HL-60/S4 treated with retinoic acid at 250 ng/mL for 4 days and 3 days (cell line): ENCODE measurements around the gene FUOM.

Source experiments
- in situ Hi-C: fragments of 300-500 bp; cut with MboI; formaldehyde crosslinking; loops from 2 replicates; pipeline ENCODE4 v1.7.0; 2022; ENCODE audit warnings: low sequenced_read_pairs

The FUOM gene

DNA sequence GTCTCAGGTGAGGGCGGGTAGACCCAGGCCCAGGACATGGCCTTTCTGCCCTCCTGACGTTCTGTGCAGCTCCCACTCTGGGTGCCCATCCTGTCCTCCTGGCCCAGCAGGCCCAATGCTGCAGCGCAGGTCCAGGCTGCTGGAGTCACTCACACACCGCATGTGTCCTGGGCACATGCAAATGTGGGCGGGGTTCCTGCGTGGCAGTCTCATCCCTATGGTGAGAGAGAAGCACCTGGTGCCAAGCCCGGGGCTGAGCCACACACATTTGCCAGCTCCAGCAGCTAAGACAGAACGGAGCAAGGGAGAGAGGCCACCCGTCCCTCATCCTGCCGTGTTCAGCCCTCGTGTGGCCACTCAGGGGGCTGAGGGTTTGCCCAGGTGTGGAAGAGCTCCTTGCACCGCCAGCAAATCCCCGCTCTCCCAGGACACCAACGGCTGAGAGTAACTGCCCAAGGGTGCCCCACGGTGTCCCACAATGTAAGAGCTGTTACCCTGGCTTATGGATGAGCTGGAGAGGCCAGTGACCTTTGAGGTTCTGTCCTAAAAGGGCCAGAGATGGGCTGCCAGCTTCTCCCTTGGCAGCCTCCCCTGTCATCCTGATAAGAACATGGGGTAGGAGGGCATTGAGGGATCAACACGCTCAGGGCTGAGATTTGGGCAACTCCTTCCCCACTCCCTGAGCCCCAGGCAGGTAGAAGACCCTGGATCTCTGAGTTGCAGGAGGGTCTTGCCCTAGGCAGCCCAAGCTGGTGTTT is 4.4 kb downstream of the FUOM start:
- in situ Hi-C loops = no loop called here

DNA sequence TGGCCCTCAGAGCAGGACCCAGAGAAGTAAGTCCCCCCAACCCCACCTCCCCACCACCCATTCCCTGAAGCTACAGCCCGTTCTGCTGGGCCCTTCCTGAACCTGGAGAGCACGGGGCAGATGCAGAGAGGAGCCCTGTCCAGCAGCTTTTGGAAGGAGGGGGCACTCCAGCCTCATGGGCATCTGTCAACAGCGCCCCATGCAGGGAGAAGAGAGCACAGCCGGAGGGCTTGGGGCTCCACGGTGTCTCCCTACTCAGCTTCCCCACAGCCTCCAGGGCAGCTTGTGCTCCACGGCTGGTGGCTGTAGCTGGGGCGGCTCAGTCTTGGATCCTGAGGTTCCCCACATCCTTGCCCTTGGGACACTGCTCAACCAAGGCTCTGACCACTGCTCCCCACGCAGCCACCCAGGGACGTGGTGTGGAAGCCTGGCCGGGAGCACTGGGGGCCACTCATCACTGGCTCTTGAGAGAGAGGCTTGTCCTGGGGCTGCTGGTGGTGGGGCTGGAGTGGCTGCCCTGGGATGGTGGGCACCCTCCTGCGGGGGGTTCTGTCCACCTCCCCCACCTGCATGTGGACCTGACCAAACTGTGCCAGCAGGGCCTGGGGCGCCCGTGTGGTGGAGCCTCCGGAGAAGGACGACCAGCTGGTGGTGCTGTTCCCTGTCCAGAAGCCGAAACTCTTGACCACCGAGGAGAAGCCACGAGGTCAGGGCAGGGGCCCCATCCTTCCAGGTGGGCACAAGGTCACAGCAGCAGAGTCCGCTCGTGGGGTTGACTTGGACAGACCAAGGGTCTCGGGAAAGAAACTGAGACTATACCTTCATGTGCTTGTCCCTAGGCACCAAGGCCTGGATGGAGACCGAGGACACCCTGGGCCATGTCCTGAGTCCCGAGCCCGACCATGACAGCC is 6.2 kb downstream of the FUOM start:
- in situ Hi-C loops = no loop called here

DNA sequence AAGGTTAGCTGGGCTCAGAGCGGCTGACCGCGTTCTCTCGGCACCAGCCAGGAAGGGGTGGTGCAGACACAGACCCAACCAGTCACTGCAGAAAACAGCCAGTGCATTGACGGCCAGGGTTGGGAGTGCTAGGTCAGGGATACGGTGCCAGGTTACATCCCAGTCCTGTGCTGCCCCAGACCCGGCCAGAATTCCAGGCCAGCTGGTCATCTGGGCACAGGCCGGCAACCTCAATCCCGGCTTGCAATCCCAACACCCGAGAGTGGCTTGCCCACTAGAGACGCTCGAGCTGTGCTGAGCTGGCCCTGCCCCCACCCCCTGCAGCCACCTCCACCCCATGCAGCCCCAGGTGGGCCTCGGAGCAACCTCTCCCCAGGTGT is 6.9 kb downstream of the FUOM start:
- in situ Hi-C loops = no loop called here

DNA sequence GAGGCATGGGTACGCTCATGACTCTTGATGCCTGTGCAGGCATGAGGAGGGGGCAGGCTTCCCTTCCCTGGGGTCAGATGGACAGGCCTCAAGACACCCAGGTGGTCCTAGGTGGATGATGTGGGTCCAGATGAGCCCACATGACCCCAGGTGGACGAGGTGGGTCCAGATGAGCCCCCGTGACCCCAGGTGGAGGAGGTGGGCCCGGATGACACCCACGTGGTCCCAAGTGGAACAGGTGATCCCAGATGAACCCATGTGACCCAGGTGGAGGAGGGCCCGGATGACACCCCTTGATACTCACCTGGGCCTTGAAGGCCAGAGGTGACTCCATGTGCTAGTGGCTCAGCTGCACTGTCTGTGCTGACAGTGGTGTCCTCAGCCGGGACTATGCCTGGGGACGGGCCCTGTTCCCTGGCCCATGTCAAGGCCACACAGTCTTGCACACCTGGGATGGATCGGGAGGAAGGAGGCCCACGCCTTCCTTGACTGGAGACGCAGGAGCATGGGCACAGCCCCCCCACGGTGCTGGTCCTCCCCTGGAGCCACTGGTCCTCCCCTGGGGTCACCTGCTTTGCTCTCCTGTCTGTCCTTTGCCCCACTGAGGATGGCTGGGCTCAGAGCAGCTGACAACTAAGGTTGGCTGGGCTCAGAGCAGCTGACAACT is 7.4 kb downstream of the FUOM start:
- in situ Hi-C loops = no loop called here

DNA sequence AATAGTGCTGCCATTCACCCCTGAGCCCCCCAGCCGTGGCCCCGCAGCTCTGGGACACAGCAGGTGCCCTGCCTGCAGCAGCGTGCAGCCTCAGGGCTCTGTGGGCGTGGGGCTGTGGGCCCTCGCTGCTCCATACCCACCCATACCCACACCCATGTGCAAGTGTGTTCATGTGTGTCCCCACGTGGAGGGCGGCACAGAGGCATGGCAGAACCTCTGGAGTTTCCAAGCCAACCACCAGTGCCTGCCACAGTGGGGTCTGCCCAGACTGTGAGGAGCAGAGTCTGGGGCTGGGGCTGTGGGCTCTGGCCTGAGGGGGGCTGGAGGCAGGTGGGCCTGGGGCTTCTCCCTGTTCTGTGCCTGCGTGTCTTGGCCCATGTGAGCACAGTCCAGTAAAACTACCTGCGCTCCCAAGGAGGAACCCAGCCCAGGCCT is 8.2 kb downstream of the FUOM start:
- in situ Hi-C loops = no loop called here

DNA sequence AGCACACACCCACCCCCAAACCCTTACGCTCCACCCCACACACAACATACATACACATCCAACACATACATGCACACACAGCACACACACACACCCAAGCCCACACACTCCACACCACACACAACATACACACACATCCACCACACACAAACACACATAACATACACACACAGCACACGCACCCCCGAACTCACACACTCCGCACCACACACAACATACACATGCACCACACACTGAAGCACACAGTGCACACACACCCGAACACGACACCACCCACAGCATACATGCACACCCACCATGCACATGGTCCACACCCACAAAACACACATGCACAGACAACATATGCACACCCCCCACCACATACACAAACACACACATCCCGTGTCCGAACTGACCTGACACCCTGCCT is 8.7 kb downstream of the FUOM start:
- in situ Hi-C loops = no loop called here

DNA sequence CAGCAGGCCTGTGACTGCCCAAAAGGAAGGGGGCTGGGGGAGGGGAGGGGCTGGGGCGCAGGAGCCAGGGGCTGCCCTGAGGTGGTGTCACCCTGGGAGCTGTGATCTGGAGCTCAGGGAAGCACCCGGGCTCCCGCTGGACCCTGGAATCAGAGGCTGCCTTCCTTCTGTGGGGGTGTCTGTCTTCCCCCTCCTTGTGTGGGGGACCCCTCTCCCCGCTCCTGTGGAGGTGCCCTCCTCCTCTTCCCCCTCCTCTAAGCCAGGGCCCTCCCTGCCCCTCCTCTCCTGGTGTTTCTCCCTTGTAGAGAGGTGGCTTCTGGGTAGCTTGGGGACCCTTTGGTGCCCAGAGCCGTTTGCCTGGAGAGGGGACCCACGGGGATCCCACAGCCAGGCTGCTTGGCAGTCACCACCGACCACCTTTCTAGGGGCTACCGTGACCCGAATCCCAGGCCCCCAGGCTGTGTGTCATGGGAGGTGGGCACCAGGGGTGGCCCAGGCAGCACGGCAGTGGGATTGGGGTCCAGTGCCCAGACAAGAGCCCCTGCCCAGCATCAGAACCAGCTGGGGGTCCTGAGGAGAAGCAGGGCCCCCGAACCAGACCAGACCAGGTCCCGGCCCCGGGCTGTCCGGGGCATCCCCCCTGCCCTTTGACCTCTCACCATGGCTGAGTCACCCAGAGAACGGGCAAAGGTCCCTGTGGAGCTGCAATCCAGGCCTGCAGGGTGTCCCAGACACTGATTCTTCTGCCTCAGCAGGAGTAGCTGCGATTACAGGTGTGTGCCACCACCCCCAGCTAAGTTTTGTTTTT is 9.9 kb downstream of the FUOM start:
- in situ Hi-C loops = no loop called here

DNA sequence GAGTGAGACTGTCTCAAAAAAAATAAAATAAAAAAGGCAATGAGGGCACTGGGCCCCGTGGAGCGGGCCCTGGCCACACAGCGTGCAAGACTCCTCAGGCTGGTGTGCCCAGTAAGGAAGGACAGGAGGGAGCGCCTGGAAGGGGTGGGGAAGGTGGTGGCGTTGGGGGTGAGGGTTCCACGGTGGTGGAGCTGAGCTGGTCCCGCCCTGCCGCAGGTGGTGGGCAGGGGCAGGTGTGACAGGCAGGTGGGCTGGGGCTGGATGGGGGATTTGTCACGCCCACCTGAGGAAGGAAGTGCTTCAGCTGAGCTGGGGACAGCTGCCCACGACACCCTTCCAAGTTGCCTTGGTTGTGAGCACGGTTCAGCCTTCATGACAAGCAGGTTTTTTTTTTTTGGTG is 11.4 kb downstream of the FUOM start:
- in situ Hi-C loops = no loop called here

DNA sequence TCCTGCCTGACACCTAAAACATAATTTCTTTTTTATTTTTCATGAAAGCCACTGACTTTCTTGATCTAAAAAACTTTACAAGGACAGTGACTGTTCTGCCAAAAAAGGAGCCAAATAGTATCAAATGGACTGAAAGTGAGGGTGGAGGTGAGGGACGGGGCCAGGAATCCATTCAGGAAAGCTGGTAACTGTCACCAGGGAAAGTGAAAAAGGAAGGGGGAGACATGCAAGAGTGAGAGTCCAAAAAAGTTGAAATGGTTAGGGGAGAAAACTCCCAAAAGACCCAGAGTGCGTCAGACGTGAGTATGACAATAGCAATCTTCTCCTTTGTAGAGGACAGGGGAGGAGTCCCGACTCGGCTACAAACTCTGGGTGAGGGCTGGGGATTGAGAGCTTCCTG is 13.6 kb downstream of the FUOM start:
- in situ Hi-C loops = no loop called here

DNA sequence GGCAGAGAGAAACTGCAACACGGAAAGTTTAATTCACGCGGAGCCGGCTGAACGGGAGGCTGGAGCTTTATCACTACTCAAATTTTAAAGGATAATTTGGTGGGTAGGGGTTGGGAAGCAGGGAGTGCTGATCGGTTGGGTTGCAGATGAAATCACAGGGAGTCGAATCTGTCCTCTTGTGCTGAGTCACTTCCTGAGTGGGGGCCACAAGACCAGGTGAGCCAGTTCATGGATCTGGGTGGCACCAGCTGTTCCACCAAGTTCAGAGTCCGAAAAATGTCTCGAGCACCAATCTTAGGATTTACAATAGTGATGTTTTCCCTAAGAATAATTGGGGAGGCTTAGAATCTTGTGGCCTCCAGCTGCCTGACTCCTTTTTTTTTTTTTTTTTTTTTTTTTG is 14.3 kb downstream of the FUOM start:
- in situ Hi-C loops = no loop called here

DNA sequence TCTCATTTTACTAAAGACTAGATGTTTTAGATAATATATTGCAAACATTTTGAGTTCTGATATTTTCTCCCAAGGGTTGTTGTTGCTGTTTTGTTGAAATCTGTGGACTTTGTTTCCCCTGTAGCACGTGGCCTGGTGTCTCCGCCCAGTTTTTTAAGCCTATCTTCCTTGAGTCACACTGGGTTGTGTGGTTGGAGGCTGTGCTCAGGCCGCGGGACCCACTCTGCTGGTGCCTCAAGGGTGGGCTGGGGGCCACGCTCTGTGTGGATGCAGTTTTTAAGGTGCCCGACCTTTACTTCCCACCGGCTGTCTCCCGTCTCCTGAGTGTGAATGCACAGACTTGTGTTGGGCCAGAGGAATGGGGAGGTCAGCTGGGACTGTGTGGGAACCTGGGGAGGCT is 14.9 kb downstream of the FUOM start:
- in situ Hi-C loops = no loop called here

DNA sequence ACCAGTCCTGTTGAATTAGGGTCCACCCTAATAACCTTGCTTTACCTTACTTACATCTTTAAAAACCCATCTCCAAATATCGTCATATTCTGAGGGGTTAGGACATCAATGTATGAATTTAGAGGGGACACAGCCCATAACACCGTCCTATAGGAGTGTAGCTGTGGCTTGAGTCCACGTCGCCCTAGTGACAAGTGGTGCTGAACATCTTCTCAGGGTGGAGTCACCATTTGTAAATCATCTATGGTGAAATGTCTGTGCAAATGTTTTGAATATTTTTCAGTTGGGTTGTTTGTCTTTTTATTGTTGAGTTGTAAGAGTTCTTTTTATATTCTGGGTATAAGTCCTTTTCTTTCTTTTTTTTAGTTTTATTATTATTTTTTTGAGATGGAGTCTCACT is 15.8 kb downstream of the FUOM start:
- in situ Hi-C loops = no loop called here

DNA sequence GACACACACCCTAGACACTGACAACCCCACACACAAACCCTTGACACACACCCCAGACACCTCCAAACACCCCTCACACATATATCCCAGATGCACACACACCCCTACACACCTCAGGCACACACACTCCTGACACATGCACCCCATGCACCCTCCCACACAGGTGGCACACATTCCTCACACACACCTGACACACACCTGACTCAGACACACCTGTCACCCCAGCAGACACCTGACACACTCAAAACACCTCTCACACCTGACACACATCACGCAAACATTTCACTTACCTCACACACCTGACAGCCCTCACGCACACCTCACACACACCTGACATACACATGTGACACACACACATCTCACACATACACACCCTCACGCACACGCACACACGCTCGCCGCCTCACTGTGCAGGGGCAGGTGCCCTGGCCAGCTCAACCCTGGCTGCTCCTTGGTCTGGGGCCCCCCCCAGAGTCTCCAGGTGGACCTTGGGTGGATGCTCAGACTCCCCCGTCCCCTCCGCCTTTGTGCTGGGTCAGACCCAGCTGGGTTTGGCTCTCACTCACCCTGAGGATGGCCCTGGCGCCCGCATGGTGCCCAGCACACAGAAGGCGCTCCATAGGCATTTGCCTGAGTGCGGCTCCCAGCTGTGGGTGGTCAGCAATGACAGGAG is 18.0 kb downstream of the FUOM start:
- in situ Hi-C loops = no loop called here

DNA sequence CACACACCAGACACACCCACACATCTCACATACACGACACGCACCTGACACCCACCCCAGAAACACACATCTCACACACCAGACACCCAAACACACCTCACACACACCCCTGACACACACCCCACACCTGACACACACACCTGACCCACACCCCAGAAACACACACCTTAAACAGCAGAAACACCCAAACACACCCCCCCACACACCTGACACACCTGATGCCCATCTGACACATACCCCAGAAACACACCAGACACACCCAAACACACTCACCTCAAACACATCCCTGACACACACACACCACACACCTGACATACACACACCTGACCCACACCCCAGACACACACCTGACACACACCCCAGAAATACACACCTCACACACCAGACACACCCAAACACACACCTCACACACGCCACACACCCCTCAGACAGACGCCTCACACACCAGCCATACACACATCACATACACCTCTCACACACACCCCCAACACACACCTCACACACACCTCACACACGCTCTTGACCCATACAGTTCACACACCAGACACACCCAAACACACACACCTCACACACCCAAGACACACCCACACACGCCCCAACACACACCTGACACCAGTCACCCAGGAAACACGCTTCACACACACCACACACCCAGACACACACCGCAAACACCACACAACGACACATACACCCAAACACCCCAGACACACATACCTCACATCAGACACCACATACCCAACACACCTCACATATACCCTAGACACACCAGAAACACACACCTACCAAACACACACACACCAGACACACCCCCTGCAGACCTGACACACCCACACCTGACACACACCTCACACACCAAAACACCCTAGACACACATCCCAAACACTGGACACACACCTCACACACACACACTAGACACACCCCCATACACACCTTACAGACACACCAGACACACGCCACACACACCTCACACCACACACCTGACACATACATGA is 19.4 kb downstream of the FUOM start:
- in situ Hi-C loops = no loop called here

DNA sequence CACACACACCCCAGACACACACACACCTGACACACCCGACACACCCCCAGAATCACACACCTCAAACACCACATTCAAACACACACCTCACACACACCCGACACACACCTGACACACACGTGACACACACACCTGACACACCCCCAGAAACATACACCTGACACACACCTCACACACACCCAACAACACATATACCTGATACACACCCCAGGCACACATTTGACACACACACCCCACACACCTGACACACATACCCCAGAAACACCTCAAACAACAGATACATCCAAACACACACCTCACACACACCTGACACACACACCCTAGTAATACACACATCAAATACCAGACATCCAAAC is 20.5 kb downstream of the FUOM start:
- in situ Hi-C loops = no loop called here

DNA sequence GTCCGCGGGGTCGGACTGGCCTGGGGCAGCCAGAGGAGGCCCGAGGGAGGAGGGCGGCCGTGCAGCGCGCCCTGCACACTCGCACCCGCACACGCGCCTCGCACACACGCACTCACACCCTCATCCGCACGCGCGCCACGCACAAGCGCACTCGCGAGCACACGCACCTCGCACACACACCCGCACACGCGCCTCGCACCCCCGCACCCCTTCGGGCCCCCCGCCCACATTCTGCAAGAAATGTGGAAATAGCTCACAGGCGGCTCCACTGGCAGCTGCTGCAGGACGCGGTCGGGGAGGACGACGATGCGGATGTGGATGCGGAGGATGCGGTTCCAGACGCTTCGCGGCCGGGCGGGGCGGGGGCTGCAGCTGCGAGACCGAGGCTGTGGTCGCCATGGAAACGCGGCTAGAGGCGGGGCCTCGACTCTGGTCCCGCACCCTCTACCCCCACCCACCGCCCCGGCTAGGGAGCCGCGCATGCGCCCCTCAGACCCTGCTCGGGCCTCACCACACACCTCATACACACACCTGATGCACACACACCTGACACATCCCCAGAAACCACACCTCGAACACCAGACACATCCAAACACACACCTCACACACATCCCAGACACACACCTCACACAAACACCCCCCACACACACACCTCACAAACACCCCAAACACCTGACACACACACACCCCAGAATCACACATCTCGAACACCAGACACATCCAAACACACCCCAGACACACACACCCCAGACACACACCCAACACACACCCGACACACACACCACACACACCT is 21.0 kb downstream of the FUOM start, which contains the start of gene CALY:
TSS of gene CALY (minus strand) at position 320 of the 793 bp plus-strand sequence. CDS start 7,907 bp downstream, outside the sequence.
- in situ Hi-C loops = no loop called here

DNA sequence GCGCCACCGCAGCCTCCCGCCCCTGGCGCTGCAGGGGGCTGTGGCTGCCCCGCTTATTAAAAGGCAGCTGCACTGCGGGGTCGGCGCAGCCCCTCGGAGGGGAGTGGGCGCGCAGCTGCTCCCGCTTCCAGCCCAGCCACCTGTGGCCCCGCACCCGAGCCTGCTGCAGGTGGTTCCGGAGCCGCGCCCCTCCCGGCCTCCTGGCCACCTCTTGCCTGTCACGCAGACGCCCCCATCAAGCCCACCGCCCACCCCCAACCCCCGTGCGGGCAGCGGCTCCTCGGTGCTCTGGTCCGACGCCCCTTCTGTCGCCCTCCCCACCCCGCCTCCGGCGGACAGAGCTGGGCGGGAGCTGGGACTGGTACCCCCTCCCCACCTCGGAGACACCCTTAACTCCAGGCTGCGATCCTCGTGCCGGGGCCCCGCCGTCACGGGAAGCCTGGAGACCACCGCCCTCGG is 21.7 kb downstream of the FUOM start:
- in situ Hi-C loops = no loop called here
